GM15510 (cell line): ENCODE results near the gene CNDP1.

Experiments used
- POLR2A ChIP-seq: IDR thresholded peaks from 3 replicates; pipeline ENCODE4 v1.6.1; 2011; ENCODE audit warnings: borderline replicate concordance; ENCODE audit not compliant: insufficient read length; ENCODE audit errors: extremely low read depth

CNDP1 gene

GRCh38 chr18:74534150-74534969 is at the start of gene CNDP1:
Gene CNDP1, plus strand, starts transcription at chr18:74534500. Its CDS starts 168 bp downstream, at chr18:74534668.
- no peak for TF ChIP-seq POLR2A

GRCh38 chr18:74486119-74486849 is 48.0 kb upstream of the CNDP1 start:
- TF ChIP-seq POLR2A: no peak

- no peak for TF ChIP-seq POLR2A
Observed at GRCh38 chr18:74488354-74488753, 45.9 kb upstream of the CNDP1 start.

DNA sequence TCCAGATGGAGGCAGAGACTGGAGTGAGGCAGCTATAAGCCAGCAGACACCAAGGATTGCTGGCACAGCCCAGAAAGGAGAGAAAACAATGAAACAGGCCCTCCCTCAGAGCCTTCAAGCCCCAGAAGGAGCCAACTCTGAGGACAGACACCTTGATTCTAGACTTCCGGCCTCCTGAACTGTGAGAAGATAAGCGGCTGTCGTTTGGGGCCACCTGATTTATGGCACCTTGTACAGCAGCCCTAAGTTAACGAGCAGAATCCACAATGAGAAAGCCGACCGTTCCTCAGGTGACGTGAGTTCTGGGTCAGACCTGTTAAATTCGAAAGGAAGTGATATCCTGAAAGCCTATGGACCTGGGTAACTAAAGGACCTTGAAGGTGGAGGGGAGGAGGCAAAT is 45.4 kb upstream of the CNDP1 start:
- TF ChIP-seq POLR2A: no peak

GRCh38 chr18:74489676-74490075 is 44.6 kb upstream of the CNDP1 start:
- TF ChIP-seq POLR2A: no peak

- no peak for TF ChIP-seq POLR2A
Observed at GRCh38 chr18:74492259-74492658, 42.0 kb upstream of the CNDP1 start.

DNA sequence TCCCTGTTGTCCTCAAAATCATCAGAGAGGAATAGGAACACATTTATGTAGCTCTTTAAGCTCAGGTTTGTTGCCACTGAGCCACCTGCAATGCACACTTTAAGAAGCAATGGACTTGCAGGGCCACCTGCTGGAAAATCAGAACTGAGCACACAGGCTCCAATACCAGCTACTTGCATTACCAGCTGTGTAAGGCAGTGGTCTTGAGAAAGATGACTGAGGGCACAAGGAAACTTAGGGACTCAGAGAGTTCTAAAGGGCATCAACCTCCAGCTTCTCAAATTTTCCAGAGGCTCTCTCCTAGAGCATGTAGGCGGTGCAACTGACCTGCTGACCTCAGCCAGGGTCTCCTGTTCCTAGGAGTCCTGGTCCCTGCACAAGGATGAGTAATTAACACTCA is 40.6 kb upstream of the CNDP1 start:
- TF ChIP-seq POLR2A: no peak

- no peak for TF ChIP-seq POLR2A
Observed at GRCh38 chr18:74494514-74494913, 39.8 kb upstream of the CNDP1 start.

GRCh38 chr18:74495581-74496507 is 38.5 kb upstream of the CNDP1 start, which contains the start of gene CNDP2:
Gene CNDP2, plus strand, starts transcription at chr18:74496363. Its CDS starts 3,611 bp downstream, at chr18:74499974.
- TF ChIP-seq POLR2A: peak; percentile 84

DNA sequence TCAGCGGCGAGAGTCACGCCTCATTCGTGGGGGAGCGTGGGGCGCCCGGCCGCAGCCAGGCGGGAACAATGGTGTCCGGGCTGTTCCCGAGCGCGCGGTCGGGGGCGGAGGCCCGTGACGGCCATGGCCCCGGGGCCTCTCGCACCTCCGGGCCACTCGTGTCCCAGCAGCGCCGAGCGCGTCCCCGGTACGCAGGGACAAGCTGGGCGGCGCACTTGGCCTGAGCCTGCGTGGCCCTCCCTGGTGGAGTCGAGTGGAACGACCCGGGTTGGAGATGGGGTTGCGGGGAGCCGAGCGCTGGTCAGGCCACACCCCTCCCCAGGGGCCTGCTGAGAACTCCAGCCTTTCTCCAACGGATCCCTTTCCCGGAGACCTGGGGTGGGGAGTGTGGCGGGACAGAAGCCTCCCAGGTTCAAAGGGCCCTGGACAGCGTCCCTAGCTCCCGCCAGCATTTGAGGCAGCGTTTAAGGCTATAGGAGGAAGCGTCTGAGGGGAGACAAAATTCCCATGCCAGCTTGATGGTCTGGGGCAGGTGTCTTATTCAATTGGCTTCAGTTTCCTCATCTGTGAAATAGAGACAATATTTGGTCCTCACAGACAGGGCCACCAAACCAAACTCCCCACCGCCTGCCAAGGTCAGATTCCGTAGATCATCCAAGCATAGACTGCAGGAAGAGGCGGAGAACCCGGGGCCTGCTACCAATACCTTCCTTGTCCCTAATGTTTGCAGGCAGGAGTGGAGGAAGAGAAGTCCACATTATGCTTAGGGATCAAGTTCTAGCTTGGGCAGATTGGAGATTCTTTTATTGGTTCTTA is 37.6 kb upstream of the CNDP1 start:
- TF ChIP-seq POLR2A: no peak

- TF ChIP-seq POLR2A: no peak
Observed at GRCh38 chr18:74497324-74497676, 37.0 kb upstream of the CNDP1 start.

DNA sequence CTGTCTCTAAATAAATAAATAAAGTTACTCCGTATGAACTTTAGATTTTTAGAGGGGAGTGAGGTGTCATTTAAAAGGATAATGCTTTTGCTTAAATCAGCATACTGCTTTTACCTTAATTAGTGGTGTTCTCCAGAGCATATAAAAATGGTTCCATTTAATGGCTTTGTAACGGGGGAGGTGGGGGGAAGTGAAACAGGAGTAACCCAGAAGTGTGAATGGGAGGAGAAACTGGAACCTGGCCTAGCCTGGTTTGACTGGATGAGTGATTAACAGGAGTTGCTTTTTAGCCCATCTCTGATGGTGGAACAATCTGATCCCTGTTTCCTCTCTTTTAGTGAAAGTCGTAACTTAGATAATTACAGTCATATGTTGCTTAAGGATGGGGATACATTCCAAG is 36.5 kb upstream of the CNDP1 start:
- no peak for TF ChIP-seq POLR2A

- peak; percentile 36 for TF ChIP-seq POLR2A
Observed at GRCh38 chr18:74498712-74499627, 35.3 kb upstream of the CNDP1 start.
